HG03025 (cell line): ENCODE results near the gene OR5K2.

ENCODE experiments used
- ATAC-seq: cut with Tn5 transposase; IDR thresholded peaks from one replicate; pipeline ENCODE4 v1.9.1; 2021; ENCODE audit warnings: mild to moderate bottlenecking, moderate library complexity; ENCODE audit not compliant: unreplicated experiment, low FRiP score

OR5K2 gene

DNA sequence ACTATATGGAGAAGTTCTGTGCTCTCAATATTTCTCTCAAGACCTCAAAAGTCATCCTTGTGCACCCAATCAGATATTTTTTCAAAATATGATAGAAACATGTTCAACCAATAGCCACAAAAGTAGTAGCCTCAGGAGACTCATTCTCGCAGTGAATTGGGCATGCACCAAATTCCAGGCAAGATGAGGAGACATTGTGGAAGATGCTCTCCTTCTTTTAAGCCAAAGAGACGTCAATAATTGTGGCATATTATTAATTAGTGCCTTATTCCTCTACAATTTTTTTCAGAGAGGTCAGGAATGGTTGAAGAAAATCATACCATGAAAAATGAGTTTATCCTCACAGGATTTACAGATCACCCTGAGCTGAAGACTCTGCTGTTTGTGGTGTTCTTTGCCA lies at the start of gene OR5K2:
Gene OR5K2, plus strand, starts transcription at position 301 of the 400 bp plus-strand sequence. Its CDS starts 0 bp downstream, at position 301.
- ATAC-seq: no peak

DNA sequence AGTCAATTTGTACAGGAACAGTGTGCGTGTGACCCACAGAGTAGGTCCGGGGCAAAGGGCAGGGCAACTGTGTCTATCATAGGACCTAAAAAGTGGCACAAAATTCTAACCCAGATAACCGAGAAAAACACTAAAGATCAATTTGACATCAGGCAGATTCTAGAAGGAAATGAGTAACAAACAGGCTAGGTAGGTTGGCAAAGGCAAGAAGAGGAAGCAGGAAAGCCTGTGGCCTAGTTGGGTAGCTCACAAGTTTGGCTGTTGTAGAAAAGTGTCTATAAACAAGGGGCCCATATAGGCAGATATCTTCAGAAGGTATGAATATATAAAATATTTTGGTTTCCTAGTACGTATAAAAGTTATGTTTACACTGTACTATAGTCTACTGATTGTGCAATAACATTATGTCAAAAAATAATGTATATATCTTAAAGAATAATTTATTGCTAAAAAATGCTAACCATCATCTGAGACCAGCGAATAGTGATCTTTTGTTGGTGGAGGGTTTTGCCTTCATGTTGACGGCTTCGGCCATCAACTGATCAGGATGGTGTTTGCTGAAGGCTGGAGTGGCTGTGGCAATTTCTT lies 47.8 kb upstream of the OR5K2 start:
- ATAC-seq: no peak

DNA sequence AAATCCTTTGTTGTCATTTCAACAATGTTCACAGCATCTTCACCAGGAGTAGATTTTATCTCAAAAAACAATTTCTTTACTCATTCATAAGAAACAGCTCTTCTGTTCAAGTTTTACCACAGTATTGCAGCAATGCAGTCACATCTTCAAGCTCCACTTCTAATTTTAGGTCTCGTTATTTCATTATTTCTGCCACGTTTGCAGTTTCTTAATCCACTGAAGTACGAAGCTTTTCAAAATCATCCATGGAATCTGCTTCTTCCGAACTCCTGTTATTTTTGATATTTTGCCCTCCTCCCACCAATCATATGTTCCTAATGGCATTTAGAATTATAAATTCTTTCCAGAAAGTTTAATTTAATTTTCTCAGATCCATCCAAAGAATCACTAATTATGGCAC lies 47.1 kb upstream of the OR5K2 start:
- no peak for ATAC-seq

DNA sequence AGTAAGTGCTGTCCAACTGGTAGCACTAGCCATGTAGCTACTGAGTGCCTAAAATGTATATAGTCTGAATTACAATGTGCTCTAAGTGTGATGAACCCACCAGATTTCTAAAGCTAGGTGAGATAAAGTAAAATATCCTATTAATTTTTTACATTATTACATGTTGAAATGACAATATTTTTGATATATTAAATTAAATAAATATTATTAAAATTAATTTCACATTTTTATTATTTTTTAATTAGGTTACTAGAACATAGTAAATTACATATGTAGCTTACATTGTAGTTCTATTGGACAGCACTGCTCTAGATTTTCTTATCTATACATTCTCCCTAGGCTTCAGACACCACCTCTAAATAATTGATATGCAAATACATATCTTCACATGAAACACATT lies 43.7 kb upstream of the OR5K2 start:
- no peak for ATAC-seq

DNA sequence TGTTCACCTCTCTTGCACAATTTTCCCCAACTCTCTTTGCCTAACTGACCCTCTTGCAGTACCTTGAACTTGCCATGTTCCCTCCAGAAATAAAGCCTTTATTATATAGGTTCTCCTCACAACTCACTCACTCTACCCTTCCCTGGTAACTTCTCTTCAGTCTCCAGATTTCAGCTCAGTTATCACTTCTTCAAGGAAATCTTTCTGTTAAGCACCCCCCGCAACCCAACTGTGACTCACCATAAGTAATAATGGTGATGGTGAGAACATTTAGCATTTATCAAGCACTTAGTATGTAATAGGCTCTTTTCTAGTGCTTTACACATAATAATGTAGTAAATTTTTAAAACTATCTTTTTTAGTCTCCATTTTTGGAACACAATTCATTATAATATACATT lies 42.6 kb upstream of the OR5K2 start:
- ATAC-seq: no peak

DNA sequence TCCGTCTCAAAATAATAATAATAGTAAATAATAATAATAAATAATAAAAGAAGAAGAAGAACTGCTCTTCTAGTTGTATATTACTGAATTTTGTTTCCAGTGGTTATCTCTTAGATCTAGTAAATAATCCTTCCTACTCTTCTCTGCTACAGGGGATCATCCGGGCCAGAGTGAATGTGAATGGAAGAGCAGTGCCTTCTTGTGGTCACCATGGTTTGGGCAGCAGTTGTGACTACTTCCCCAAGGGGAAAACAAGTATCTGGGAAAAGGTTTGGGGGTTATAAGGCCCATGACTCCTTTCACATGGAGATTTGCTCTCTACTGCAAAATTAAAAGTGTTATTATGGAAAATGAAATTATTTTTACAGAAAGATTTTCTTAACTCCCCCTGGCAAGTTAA lies 39.9 kb upstream of the OR5K2 start:
- ATAC-seq: no peak

DNA sequence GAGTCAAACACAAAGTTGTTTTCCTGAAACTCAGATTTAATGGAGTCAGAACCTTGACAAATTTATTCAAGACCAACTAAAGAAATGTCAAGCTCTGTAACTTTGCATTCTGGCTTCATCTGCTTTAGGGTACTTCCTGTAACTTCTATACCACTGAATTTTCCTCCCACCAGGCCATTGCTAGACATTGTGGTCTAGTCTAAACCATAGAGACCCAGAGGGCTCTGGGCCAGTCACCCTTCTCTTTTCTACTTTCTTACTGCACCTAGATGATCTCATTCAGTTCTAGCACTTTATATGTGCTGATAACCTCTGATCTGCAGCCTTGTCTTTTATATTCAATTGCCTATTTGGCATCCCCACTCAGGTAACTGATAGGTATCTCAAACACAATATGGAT lies 37.3 kb upstream of the OR5K2 start:
- no peak for ATAC-seq

DNA sequence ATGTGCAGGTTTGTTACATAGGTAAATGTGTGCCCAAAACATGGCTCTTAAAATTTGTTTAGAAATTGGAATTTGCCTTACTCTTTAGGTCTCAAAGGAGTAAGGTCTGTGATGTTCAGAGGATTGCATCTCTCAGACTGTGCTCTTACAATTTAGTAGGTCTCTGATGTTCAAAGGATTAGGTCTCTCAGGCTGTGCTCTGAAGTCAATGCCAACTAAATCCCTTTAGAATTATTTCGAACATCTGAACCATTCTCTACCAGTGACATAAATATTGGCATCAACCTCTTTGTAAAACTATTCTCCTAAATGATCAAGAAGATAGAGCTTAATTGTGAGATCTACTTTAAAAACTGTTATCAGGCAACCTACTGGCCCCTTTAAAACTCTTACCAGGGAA lies 34.6 kb upstream of the OR5K2 start, which contains the start of gene OR5K1:
Gene OR5K1, plus strand, starts transcription at position 301 of the 400 bp plus-strand sequence. CDS start 6,376 bp downstream, outside the sequence.
- ATAC-seq: no peak

DNA sequence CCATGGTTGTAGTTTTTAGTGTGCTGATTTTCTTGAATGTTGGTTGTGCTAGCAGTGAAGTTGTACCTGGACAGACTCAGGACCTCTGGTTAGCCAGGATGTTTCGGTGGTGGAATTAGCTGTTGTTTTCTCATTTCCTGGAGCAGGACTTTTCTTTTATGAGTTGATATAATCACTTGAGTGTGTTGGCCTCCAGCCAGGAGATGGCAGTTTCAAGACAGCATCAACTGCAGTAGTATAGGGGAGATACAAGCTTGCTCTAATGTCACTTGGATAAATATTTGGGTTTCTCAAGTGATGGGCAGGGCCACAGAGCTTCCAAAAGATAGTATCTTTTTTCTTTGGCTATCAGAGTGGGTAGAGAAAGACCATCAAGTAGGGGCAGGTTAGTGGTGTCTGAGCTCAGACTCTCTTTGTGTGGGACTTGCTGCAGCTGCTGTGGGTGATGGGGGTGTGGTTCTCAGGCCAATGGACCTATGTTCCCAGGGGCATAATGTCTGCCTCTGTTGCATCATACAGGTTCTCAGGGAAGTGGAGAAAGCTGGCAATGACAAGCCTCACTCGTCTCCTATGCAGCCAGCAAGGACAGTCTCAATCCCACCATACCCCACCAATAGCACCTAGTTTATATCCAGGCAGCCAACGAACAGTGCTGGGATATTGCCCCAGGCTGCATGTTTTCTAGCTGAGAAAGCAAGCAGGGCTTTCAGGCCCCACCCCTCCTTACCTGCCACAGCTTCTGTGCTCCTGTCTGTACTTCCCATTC lies 14.6 kb upstream of the OR5K2 start:
- no peak for ATAC-seq

DNA sequence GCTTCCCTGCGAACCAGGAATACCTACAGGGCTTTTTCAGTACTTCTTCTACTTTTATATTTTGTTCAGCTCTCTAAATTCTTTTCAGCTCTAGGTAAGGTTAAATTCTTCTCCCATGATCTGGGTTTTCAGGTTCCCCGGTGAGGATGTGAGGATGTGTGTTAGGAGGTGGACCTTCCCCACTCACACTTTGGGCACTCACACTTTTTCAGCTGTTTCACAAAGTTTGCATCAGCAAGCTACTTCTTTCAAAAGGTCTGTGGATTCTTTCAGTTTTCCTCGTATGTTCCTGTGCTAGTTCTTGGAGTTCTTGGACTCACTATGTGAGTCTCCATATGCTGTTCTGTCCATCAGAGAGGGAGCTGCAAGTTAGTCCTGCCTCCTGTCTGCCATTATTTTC lies 13.9 kb upstream of the OR5K2 start:
- ATAC-seq: no peak

DNA sequence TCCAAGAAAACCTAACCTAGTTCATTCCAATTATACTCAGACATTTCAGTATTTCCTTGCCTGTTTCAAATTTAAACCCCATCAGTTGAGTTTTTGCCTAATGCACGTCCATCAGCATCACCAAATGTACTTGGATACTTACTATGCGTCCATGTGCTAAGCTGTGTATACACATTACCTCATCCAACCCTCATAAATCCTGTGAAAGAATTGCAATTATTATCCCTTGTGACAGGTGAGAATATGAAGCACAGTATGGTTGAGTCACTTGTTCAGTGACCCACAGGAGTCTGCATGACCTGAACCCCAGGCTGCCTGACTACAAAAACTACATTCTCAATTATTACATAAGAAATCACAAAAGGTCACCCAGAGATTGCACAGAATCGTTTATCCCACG lies 2.5 kb downstream of the OR5K2 start:
- no peak for ATAC-seq

DNA sequence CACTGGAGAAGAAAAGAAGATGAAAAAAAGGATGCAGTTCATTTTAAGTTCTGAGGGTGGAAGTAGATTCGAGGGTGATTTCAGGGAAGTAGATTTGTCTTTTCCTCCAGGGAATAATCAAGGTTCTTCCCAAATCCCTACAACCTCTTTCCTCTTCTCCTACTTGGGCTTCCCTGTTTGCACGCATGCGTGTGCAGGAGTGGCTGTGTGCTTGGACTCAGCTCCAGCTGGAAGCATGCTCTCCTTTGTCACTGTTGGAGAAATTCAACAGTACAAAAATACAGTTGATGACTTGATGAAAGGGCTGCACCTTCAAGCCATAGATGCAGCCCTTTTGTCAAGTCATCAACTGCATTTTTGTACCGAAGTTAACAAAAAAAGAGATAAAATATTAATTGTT lies 3.8 kb downstream of the OR5K2 start:
- no peak for ATAC-seq

DNA sequence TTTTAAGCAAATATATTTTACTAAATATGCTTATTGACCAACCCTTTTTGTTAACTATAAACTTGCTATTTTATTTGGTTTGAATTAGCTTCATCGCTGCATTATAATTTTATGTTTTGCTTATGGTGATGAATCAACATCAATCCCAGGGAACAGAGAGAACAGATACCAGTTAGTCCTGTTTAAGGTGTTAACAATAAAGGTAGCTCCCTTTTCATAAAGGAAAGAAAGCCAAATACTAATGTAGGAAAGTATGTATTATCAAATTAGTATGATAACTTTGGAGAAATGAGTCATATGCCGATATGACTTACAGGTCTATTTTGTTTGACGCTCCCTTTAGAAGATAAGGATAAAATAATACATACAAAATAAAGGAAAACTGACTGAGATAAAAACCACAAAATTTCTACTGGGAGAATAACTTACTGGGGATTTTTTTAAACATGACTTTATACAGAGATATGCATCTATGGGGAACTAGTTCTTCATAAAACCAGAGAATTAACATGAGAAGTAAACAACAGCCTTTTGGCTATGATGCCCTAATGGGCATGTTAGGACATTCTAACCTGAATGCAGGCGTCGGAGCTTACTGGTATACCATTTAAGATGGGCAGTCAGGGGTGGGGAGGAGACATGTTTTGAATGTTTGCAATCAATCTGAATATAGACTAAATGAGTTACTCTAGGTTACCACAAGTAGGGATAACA lies 4.5 kb downstream of the OR5K2 start:
- no peak for ATAC-seq

DNA sequence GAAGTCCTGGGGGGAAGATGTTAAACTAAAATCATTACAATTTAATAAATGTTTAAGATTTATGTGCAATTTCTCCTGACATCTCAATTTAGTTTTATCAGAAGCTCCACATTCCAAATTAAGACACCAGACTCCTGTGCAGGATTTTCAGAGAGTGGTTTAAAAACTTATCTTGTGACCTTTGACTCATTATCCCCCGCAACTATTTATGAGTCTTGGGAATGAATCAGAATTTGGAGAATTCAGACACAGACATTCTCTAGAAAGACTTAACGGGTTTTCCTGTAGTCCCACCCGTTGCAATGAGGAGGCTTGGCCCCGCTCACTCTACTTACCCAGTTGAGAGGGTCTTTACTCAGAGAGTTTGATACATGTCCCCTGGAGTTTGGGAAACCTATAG lies 7.1 kb downstream of the OR5K2 start:
- ATAC-seq: no peak

DNA sequence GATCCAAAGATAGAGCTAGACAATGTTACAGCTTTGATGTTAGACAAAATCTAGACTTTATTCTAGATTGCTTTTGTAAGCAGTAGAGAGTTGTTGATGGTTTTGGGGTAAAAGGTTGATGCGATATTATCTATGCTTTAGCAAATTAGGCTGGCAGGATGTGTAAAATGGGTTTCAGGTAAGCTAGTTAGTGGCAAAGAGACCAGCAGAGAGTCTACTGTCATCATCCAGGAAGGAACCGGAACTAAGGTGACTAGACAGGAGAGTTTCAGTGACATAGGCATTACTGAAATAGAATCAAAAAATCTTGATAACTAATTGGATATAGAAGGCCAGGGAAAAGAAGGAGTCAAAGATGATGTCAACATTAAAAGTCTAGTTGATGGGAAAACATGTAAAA lies 11.1 kb downstream of the OR5K2 start:
- ATAC-seq: no peak

DNA sequence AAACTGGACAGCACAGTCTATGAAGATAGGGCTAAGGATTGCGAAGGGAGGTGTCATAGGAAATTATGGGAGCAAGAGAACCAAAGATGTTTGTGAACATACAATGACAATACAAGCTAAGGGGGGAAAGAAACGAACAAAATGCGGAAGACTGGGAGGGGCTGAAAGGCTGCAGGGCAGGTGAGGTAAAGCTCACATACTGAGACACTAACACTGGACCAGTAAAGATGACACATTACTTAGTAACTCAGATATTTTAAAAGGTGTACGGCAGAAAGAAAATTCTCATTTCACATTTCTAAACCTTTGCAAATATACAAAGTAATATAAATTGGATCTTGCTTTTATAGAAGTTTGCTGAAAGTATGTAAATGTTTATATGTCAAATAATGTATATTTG lies 15.1 kb downstream of the OR5K2 start:
- no peak for ATAC-seq

DNA sequence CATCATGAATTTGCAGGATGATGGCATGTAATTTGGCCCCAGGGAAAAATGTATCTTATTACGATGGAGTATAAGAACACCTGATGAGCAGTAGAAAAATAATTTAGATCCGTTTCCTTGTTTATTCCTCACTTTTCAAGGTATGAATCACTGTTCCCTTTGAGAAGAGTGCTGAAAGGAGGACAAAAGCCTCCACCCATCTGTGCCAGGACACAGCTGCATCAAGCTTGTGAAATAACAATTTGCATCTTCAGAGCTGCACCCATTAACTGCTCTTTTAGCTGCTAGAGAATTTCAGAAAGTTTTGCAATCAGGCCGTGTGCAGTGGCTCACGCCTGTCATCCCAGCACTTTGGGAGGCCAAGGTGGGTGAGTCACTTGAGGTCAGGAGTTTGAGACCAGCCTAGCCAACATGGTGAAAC lies 15.6 kb downstream of the OR5K2 start:
- no peak for ATAC-seq

DNA sequence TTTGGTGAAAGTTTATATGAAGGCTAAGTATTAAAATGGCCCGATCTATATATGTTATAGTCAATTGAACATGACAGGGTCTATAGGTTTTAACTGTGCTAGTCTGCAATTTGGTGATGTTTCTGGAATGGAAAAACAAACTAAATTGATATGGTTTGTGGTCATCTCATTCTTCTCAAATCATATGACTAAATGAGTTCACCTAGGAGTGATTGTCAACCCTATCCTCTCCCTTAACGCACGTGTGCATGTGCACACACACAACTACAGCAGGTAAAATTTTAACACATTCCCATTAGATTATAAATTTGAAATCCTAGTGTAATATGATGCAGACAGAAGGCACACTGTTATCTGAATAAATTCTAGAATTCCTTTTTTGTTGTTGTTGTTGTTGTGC lies 16.3 kb downstream of the OR5K2 start:
- no peak for ATAC-seq

DNA sequence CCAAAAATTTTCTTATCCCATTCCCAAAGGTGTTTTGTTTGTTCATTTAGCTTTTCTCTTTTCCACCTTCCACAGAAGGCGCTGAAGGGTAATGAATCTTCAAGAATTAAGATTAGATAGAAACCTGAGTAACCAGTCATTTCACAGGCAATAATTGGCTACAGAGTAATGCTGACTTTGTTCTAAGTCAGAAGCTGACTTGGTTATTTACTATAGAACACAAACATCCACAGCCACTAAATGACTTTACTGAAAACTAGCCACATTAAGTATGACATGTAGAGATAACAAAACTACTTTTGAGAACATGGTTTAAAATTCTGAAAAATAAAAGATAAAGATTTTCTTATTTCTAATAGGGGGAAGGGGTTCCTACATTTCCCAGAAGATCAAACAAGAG lies 17.5 kb downstream of the OR5K2 start:
- no peak for ATAC-seq

DNA sequence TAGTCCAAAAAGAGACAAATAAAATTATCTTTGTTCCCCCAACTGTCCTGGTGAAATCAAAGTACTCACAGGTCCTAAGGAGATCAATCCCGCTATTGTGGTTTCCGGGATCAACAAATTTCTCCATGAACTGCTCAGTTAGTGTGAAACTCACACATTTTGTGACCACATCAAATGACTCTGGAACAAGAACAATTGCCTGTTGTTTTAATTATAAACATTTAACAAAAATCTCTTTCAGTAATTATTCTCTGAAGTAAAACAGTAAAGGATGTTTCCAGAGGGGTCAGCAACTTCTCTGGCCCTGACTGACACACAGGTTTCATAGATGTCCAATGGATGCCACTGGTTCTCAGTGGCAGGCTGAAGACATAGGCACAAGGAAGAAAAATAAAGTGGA lies 21.3 kb downstream of the OR5K2 start:
- ATAC-seq: no peak

DNA sequence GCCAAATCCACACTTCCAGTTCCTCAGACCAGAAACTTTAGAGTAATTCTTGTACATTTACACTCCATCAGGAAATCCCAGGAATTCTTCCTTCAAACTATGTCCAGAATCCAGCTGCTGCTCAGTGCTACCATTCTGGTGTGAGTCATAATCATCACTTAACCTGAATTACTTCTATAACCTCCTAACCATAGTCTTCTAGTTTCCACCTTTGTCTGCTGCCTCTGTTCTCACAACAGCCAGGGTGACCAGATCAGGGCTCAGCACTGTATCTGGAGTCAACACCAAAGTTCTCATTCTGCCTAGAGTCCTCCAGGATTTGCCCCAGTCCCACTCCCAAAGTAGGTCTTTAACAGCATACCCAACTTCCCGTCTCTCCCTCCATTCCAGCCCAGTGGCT lies 21.9 kb downstream of the OR5K2 start:
- ATAC-seq: no peak
